SK-N-SH (cell line): ENCODE measurements around the gene METTL3. TPM values are rescaled to one million over a fixed set of nuclear protein-coding genes. Genes with fewer than 3 reads are reported as not detected.

Experiments
- CTCF ChIA-PET: fragments of 300-600, 350-600 bp; formaldehyde crosslinking; extraction: SDS; loops from one replicate; lab custom pipeline; 2021; lab: Yijun Ruan, JAX
- POLR2A ChIA-PET: fragments of 350-600 bp; sonication (Branson Sonifier 250); formaldehyde crosslinking; extraction: SDS; loops from one replicate; lab custom pipeline; 2020; ENCODE audit warnings: antibody characterized with exemption, inconsistent platforms; lab: Yijun Ruan, JAX
- DNase-seq: peaks from one replicate; pipeline ENCODE4 v3.0.0; 2012
- H2AFZ ChIP-seq: fragments of 200-600 bp; sonication (generic); 2 replicates; pipeline ENCODE4 v1.8.1; 2016; ENCODE audit warnings: antibody characterized with exemption, mild to moderate bottlenecking, low read depth
- H3F3A ChIP-seq: fragments of 200-600 bp; sonication (generic); replicated peaks from 2 replicates; pipeline ENCODE3; 2016; ENCODE audit warnings: antibody characterized with exemption, mild to moderate bottlenecking; ENCODE audit not compliant: insufficient read depth
- H3K27ac ChIP-seq, 2 experiments: fragments of 200-500 bp in 1 of 2; fragments of 200-600 bp in 1 of 2; sonication (Bioruptor generic) in 1 of 2; sonication (generic), shearing (Covaris generic) in 1 of 2; 2 replicates each; pipeline versions ENCODE4 v1.5.1 to v1.6.1; 2014 to 2016; ENCODE audit warnings: low read depth in 2 of 2, inconsistent platforms in 1 of 2, low read length in 1 of 2, mild to moderate bottlenecking in 1 of 2, mixed read lengths in 1 of 2
- H3K27me3 ChIP-seq: fragments of 200-600 bp; sonication (generic), shearing (Covaris generic); 2 replicates; pipeline ENCODE4 v1.6.1; 2016; ENCODE audit warnings: mixed run types; ENCODE audit not compliant: insufficient read depth
- H3K36me3 ChIP-seq, 2 experiments: fragments of 200-500 bp in 1 of 2; fragments of 200-600 bp in 1 of 2; sonication (Bioruptor generic) in 1 of 2; sonication (generic) in 1 of 2; replicated peaks in 1 of 2; 2 replicates each; pipeline versions ENCODE3 to v1.5.1; 2014 to 2016; ENCODE audit warnings: low read length in 1 of 2, mild to moderate bottlenecking in 1 of 2; ENCODE audit not compliant: insufficient read depth in 2 of 2, control insufficient read depth in 1 of 2
- H3K4me1 ChIP-seq, 2 experiments: fragments of 200-500 bp in 1 of 2; fragments of 200-600 bp in 1 of 2; sonication (Bioruptor generic) in 1 of 2; sonication (generic), shearing (Covaris generic) in 1 of 2; 2 replicates each; pipeline versions ENCODE4 v1.5.1 to v1.6.1; 2014 to 2016; ENCODE audit warnings: low read depth in 1 of 2, low read length in 1 of 2, mixed run types in 1 of 2; ENCODE audit not compliant: insufficient read depth in 2 of 2, control insufficient read depth in 1 of 2
- H3K4me2 ChIP-seq: fragments of 200-600 bp; sonication (generic), shearing (Covaris generic); 2 replicates; pipeline ENCODE4 v1.6.1; 2017; ENCODE audit warnings: mixed run types
- H3K4me3 ChIP-seq, 2 experiments: fragments of 200-500 bp in 1 of 2; fragments of 200-600 bp in 1 of 2; sonication (Bioruptor generic) in 1 of 2; sonication (generic), shearing (Covaris generic) in 1 of 2; 2 replicates each; pipeline versions ENCODE4 v1.5.1 to v1.8.1; 2014 to 2016; ENCODE audit warnings: low read depth in 2 of 2, inconsistent platforms in 1 of 2, low read length in 1 of 2, mild to moderate bottlenecking in 1 of 2, mixed read lengths in 1 of 2, moderate library complexity in 1 of 2
- H3K79me2 ChIP-seq: fragments of 200-600 bp; sonication (generic); 2 replicates; pipeline ENCODE4 v1.8.1; 2017; ENCODE audit warnings: mild to moderate bottlenecking; ENCODE audit not compliant: insufficient read depth
- H3K9ac ChIP-seq: fragments of 200-600 bp; sonication (generic); 2 replicates; pipeline ENCODE4 v1.6.1; 2017; ENCODE audit warnings: mixed run types
- H3K9me2 ChIP-seq: fragments of 200-600 bp; sonication (generic); 2 replicates; pipeline ENCODE4 v1.6.1; 2017; ENCODE audit warnings: mixed run types
- H3K9me3 ChIP-seq: fragments of 200-600 bp; sonication (generic); 2 replicates; pipeline ENCODE4 v1.6.1; 2017; ENCODE audit warnings: mixed run types, mild to moderate bottlenecking, moderate library complexity
- H4K20me1 ChIP-seq: fragments of 200-600 bp; sonication (generic); 2 replicates; pipeline ENCODE4 v1.6.1; 2017; ENCODE audit warnings: mild to moderate bottlenecking, mixed run types; ENCODE audit not compliant: insufficient read depth
- EP300 ChIP-seq, 2 experiments: IDR thresholded peaks; 2 replicates each; pipeline versions ENCODE4 v1.4.0 to v1.6.1; 2012; ENCODE audit warnings: borderline replicate concordance in 1 of 2, low read depth in 1 of 2, low read length in 1 of 2
- FOSL2 ChIP-seq: IDR thresholded peaks from 2 replicates; pipeline ENCODE4 v1.4.0; 2012; ENCODE audit warnings: low read depth, mild to moderate bottlenecking, moderate library complexity, borderline replicate concordance
- FOXJ3 ChIP-seq: sonication (generic); formaldehyde crosslinking; IDR thresholded peaks from 2 replicates; pipeline ENCODE4 v1.5.1; 2020; ENCODE audit warnings: mild to moderate bottlenecking, missing genetic modification reagents
- FOXM1 ChIP-seq: IDR thresholded peaks from 2 replicates; pipeline ENCODE4 v1.4.0; 2012; ENCODE audit warnings: low read depth, mild to moderate bottlenecking
- MEF2A ChIP-seq: IDR thresholded peaks from 2 replicates; pipeline ENCODE4 v1.4.0; 2012; ENCODE audit warnings: low read depth, borderline replicate concordance
- NRF1 ChIP-seq: IDR thresholded peaks from 2 replicates; pipeline ENCODE4 v1.6.1; 2012; ENCODE audit warnings: low read depth, mild to moderate bottlenecking, low read length
- RAD21 ChIP-seq: IDR thresholded peaks from 2 replicates; pipeline ENCODE4 v1.6.1; 2012; ENCODE audit warnings: mild to moderate bottlenecking, low read length
- TAF1 ChIP-seq: IDR thresholded peaks from 2 replicates; pipeline ENCODE4 v1.6.1; 2012; ENCODE audit warnings: low read depth, mild to moderate bottlenecking, low read length, moderate library complexity, borderline replicate concordance
- TEAD4 ChIP-seq: IDR thresholded peaks from 2 replicates; pipeline ENCODE4 v1.4.0; 2012; ENCODE audit warnings: mild to moderate bottlenecking, borderline replicate concordance; ENCODE audit not compliant: insufficient read depth
- YY1 ChIP-seq: IDR thresholded peaks from 2 replicates; pipeline ENCODE4 v1.4.0; 2012; ENCODE audit warnings: low read depth, mild to moderate bottlenecking
- WGBS: methylation state at CpG from one replicate; pipeline ENCODE4 v1.1.6; 2017; ENCODE audit warnings: low lambda C conversion rate; 5-methylcytosine and 5-hydroxymethylcytosine counted together
- polyA plus RNA-seq, 3 experiments: library from polyadenylated mRNA; depleted of rRNA; stranded (reverse); fragments of >200 nt; gene quantifications; 2 replicates each; pipeline ENCODE4 v1.2.3, GENCODE V29; 2012
- TF ChIP-seq, protein P1 (sequence below): IDR thresholded peaks from 2 replicates; pipeline ENCODE4 v1.6.1; 2012; ENCODE audit warnings: mild to moderate bottlenecking, low read depth, low read length, moderate library complexity
- TF ChIP-seq, protein P2 (sequence below): fragments of 150-350 bp; IDR thresholded peaks from 2 replicates; pipeline ENCODE4 v1.6.1; 2016; ENCODE audit warnings: mild to moderate bottlenecking, low read depth, low read length
- TF ChIP-seq, protein P3 (sequence below): IDR thresholded peaks from 2 replicates; pipeline ENCODE4 v1.4.0; 2012; ENCODE audit warnings: low read depth, borderline replicate concordance

METTL3 gene
- polyA plus RNA-seq, 1 of the 3 experiments (the other 2 are of a cell fraction), result 118 TPM

DNA sequence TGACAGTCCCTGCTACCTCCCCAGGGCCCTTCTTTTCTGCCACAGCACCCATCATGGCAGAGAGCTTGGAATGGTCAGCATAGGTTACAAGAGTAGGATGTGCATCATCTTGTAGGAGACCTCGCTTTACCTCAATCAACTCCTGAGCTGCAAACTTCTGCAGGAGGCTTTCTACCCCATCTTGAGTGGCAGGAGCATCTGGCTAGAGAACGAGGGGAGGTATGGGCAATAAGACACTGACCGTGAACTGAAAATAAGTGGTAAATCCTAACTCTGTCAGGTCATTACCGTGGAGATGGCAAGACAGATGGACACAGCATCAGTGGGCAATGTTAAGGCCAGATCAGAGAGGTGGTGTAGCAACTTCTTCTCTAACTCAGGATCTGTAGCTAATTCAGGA, 7.8 kb downstream of the METTL3 start:
- no peaks in the 10 kb centered on the region for H3K27me3 ChIP-seq
- no peak overlapping the region for H3K9ac ChIP-seq
- POLR2A ChIA-PET, result no interaction called here
- H3K9me2 ChIP-seq, result no peaks in the 10 kb centered on the region
- CTCF ChIA-PET, result interaction anchor here (6.6 kb wide), 1 partner anchor 26 kb away, joined by 40 read pairs; the partner anchor contains the start of genes RAB2B and TOX4
- no peaks in the 10 kb centered on the region for H4K20me1 ChIP-seq
- DNase-seq, result no peak
- H3K4me3 ChIP-seq, result no peak overlapping the region
- H3K36me3 ChIP-seq, result peaks cover 56 to 65% of the 10 kb centered on the region in 2 experiments
- TF ChIP-seq RAD21, result no peak
- TF ChIP-seq FOXM1, result no peak
- no peak for TF ChIP-seq TAF1
- TF ChIP-seq, protein P1, sequence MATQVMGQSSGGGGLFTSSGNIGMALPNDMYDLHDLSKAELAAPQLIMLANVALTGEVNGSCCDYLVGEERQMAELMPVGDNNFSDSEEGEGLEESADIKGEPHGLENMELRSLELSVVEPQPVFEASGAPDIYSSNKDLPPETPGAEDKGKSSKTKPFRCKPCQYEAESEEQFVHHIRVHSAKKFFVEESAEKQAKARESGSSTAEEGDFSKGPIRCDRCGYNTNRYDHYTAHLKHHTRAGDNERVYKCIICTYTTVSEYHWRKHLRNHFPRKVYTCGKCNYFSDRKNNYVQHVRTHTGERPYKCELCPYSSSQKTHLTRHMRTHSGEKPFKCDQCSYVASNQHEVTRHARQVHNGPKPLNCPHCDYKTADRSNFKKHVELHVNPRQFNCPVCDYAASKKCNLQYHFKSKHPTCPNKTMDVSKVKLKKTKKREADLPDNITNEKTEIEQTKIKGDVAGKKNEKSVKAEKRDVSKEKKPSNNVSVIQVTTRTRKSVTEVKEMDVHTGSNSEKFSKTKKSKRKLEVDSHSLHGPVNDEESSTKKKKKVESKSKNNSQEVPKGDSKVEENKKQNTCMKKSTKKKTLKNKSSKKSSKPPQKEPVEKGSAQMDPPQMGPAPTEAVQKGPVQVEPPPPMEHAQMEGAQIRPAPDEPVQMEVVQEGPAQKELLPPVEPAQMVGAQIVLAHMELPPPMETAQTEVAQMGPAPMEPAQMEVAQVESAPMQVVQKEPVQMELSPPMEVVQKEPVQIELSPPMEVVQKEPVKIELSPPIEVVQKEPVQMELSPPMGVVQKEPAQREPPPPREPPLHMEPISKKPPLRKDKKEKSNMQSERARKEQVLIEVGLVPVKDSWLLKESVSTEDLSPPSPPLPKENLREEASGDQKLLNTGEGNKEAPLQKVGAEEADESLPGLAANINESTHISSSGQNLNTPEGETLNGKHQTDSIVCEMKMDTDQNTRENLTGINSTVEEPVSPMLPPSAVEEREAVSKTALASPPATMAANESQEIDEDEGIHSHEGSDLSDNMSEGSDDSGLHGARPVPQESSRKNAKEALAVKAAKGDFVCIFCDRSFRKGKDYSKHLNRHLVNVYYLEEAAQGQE, result no peak
- TF ChIP-seq, protein P2, sequence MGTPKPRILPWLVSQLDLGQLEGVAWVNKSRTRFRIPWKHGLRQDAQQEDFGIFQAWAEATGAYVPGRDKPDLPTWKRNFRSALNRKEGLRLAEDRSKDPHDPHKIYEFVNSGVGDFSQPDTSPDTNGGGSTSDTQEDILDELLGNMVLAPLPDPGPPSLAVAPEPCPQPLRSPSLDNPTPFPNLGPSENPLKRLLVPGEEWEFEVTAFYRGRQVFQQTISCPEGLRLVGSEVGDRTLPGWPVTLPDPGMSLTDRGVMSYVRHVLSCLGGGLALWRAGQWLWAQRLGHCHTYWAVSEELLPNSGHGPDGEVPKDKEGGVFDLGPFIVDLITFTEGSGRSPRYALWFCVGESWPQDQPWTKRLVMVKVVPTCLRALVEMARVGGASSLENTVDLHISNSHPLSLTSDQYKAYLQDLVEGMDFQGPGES, result no peak
- no peak for TF ChIP-seq MEF2A
- TF ChIP-seq, protein P3, sequence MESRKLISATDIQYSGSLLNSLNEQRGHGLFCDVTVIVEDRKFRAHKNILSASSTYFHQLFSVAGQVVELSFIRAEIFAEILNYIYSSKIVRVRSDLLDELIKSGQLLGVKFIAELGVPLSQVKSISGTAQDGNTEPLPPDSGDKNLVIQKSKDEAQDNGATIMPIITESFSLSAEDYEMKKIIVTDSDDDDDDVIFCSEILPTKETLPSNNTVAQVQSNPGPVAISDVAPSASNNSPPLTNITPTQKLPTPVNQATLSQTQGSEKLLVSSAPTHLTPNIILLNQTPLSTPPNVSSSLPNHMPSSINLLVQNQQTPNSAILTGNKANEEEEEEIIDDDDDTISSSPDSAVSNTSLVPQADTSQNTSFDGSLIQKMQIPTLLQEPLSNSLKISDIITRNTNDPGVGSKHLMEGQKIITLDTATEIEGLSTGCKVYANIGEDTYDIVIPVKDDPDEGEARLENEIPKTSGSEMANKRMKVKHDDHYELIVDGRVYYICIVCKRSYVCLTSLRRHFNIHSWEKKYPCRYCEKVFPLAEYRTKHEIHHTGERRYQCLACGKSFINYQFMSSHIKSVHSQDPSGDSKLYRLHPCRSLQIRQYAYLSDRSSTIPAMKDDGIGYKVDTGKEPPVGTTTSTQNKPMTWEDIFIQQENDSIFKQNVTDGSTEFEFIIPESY, result no peak
- TF ChIP-seq EP300 (IDR thresholded peaks at IDR 0.05; ENCODE audit: borderline replicate concordance in 1 of 2, low read depth in 1 of 2, low read length in 1 of 2), result no peak
- no peak for TF ChIP-seq NRF1
- no peak for TF ChIP-seq TEAD4
- no peak for TF ChIP-seq YY1
- no peak for TF ChIP-seq FOSL2
- TF ChIP-seq FOXJ3, result no peak
- TF ChIP-seq, all 33 proteins: peak for 0
- Histone ChIP-seq H3K27ac (peak overlapping the region in 1 of 2 experiments; percentile 18; a peak in 1 of 4 replicates), H3F3A (peaks cover 28% of the 10 kb centered on the region), H3K4me2 (no peak overlapping the region), H3K4me1 (peaks cover 0 to 10% of the 10 kb centered on the region in 2 experiments; a peak in 2 of 4 replicates), H3K79me2 (peaks cover 49% of the 10 kb centered on the region), H3K9me3 (no peaks in the 10 kb centered on the region), H2AFZ (no peak overlapping the region)
- 89% methylated on average over 4 of the region's 4 CpGs for WGBS
